GM18951 (cell line): Measurements from ENCODE around the gene PTPRD.

Experiments
- POLR2A ChIP-seq: IDR thresholded peaks from 4 replicates; pipeline ENCODE4 v1.6.1; 2011; ENCODE audit warnings: mild to moderate bottlenecking; ENCODE audit not compliant: insufficient read length, insufficient read depth; ENCODE audit errors: extremely low read depth
- in situ Hi-C: fragments of 300-500 bp; cut with MboI; formaldehyde crosslinking; loops from one replicate; pipeline ENCODE4 v1.12.0; 2022; ENCODE audit warnings: low sequenced_read_pairs, mixed read lengths, inconsistent platforms; ENCODE audit not compliant: unreplicated experiment

The PTPRD gene

DNA sequence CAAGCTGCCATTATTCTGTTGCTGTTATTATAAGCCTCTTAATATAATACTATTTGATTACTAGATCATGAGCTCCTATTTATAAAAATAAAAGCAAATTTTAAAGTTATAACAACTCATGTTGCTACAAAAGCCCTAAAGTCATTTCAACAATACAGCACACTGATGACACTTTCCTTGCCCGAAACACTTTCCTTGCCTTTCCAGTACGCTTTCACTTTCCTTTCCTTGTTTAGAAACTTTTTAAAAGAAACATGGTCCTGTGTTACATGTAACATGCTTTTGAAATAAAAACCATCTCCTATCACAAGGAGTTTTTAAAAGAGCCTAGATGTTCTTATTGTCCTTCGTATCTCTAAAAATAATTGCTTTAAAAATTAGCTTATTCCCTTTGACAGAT lies 688.4 kb downstream of the PTPRD start:
- in situ Hi-C loops = loop anchor here (25.0 kb wide), 1 partner anchor 312 kb away; no protein-coding TSS in a partner anchor
- no peak for TF ChIP-seq POLR2A

- TF ChIP-seq POLR2A = no peak
- in situ Hi-C loops = loop anchor here (25.0 kb wide), 1 partner anchor 310 kb away; no protein-coding TSS in a partner anchor
These were observed 691.0 kb downstream of the PTPRD start for GRCh38 chr9:9921805-9922204.

GRCh38 chr9:9920425-9921060 lies 692.3 kb downstream of the PTPRD start:
- in situ Hi-C loops = loop anchor here (25.0 kb wide), 1 partner anchor 308 kb away; no protein-coding TSS in a partner anchor
- no peak for TF ChIP-seq POLR2A

DNA sequence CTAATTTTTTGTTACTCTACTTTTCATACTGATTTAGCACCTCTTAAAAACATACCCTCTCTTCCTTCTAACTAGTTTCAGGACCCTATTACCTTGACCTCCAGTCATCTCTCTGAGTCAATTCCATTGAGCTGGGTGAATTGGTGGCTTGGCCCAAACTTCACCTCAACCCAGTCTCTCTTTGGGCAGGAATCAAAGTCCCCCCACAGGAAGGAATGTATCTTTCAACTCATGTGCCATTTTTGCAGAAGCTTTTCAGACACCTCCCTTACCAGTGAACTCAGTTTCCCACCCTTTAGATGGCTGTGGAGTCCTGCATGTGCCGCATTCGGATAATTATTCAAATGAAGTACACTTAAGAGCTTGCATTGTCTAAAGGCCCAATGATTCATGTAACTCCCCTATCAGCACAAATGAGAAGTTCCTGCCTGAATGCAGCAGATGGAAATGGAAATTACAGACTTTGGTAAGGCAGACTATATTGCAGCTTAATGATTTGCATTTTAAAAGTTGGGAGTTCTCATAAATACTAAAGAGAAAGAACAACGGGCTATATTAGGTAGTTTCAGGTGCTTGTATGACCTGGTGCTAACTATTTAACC lies 693.5 kb downstream of the PTPRD start:
- no peak for TF ChIP-seq POLR2A
- in situ Hi-C loops = loop anchor here (25.0 kb wide), 1 partner anchor 307 kb away; no protein-coding TSS in a partner anchor

GRCh38 chr9:9917400-9917799 lies 695.4 kb downstream of the PTPRD start:
- TF ChIP-seq POLR2A = no peak
- in situ Hi-C loops = loop anchor here (25.0 kb wide), 1 partner anchor 305 kb away; no protein-coding TSS in a partner anchor

GRCh38 chr9:9914174-9914573 lies 698.6 kb downstream of the PTPRD start:
- TF ChIP-seq POLR2A = no peak
- in situ Hi-C loops = loop anchor here (25.0 kb wide), 1 partner anchor 302 kb away; no protein-coding TSS in a partner anchor

DNA sequence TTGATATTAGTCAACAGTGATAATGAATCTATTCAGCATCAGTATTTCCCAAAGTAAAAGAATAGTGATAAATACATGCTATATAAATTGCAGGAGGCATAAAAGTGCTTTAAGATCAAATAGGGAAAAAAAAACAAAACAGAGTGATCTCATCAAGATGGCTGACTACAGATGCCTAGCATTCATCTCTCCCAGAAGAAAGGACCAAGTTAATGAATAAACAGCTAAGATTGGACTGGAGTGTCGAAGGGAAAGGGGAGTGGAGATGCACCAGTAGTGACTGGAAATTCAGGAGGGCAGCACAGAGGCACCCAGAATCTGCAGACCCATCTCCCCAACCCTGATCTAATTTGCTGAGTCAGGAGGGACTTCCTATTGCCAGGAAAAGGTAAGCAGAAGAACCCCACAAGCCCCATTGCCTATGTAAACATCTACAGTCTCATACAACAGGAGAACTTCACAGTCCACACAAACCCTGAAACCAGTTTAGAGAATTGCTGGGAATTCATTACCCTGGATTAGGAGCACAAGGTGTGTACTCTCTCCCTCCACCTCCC lies 699.4 kb downstream of the PTPRD start:
- in situ Hi-C loops = loop anchor here (25.0 kb wide), 1 partner anchor 301 kb away; no protein-coding TSS in a partner anchor
- no peak for TF ChIP-seq POLR2A

DNA sequence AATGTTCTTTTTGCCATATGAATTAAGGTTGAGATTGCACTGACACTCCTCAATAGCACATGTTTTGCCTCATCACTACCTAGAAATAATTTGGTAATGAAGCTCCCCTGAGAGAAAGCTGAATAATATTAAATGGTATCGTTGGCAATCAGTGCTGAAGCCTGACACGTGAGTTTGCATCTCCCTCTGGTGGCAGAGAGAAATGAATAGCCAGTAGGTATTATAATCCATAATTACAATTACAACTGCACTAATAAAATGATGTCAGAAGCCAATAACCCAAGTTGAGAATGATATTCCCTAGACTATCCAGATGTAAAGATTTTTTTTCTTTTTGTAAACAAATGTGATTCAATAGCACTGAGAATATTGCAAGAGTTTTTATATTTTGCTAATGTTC lies 700.3 kb downstream of the PTPRD start:
- in situ Hi-C loops = loop anchor here (25.0 kb wide), 1 partner anchor 300 kb away; no protein-coding TSS in a partner anchor
- no peak for TF ChIP-seq POLR2A

- TF ChIP-seq POLR2A = no peak
- in situ Hi-C loops = loop anchor here (25.0 kb wide), 1 partner anchor 293 kb away; no protein-coding TSS in a partner anchor
These were observed 707.1 kb downstream of the PTPRD start for GRCh38 chr9:9905736-9906135.

DNA sequence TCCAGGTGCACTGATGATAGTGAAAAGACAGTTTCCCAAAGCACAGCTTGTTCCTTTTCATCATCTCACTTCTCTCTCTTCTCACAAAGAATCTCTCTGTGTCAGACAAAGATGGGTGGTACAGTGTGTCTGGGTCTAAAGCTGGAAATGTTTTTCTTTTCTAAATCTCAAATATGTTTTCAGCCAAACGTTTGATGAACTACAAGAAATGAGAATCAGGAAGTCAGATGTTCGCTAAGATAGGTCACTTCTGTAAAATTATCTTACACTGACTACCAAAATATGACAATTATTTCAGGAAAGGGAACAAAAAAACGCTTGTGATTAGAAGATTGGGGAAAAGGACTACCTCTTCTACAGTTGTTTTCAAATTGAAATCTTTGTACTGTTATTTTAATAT lies 708.8 kb downstream of the PTPRD start:
- in situ Hi-C loops = loop anchor here (25.0 kb wide), 1 partner anchor 292 kb away; no protein-coding TSS in a partner anchor
- TF ChIP-seq POLR2A = no peak

DNA sequence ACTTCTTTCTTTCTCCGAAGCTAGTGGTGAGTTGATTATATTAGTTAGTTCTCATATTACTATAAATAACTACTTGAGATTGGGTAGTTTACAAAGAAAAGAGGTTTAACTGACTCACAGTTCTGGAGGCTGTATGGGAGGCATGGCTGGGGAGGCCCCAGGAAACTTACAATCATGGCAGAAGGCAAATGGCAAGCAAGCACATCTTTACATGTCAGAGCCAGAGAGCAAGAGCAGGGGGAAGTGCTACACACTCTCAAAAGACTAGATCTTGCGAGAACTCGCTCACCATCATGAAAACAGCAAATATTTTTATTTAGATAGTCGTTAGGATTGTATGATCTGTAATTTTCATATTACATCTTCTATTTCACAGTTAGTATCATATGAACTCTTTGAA lies 711.2 kb downstream of the PTPRD start:
- in situ Hi-C loops = loop anchor here (25.0 kb wide), 1 partner anchor 289 kb away; no protein-coding TSS in a partner anchor
- TF ChIP-seq POLR2A = no peak

DNA sequence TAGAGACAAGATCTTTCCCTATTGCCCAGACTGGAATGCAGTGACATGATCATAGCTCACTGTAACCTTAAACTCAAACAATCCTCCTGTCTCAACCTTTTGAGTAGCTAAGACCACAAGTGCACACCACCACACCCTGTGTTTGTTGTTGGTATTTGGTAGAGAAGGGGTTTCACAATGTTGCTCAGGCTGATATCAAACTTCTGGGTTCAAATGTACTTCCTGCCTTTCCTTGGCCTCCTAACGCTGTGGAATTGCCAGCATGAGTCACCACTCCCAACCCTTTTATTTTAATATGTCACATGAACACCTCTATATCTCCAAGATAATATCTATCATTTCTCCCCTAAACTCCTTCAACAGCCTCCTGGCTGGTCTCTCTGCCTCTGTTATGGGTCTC lies 719.0 kb downstream of the PTPRD start:
- in situ Hi-C loops = no loop called here

GRCh38 chr9:9892217-9892616 lies 720.6 kb downstream of the PTPRD start:
- in situ Hi-C loops = no loop called here
- TF ChIP-seq POLR2A = no peak

More for the DNA sequence above, 719.0 kb downstream of the PTPRD start:
- no peak for TF ChIP-seq POLR2A

DNA sequence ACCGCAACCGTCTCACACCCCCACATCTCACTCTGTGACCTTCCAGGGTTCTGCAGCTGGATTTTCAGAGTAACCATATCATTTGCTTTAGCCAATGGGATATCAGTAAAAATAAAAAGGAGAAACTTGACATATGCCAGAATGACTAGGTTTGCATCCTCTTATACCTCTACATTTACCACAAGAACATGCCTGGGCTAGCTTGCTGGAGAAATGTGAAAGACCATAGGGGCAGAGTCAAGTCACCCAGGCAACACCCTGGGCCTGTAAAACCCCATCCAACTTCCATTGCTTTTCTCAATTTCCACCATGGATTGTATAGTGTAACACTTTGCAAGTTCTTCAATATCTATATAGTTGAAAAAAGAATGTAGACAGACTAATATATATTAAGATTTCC lies 731.1 kb downstream of the PTPRD start:
- TF ChIP-seq POLR2A = no peak
- in situ Hi-C loops = no loop called here

DNA sequence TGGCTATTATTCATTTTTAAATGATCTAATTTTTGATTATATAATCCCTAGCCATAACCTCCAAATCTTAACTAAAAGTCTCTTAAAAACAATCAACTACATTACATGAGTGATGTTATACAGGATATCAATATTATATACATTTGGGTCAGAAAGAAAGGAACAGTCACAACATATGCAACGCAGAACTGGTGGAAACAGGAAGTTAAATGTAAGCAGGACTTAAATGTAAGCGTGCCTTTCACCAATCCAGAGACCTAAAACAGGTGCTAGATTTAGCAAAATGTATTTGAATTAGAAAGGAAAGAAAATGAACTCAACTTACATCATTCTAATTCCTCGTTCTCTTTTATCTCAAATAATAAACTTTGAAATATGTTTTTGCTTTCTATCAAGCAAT lies 738.5 kb downstream of the PTPRD start:
- in situ Hi-C loops = no loop called here
- TF ChIP-seq POLR2A = no peak
